Posterior vena cava (tissue), 2 donors: ENCODE data around the gene PYY. TPM values are rescaled to one million over a fixed set of nuclear protein-coding genes. Genes with fewer than 3 reads are reported as not detected.
"Not testable (repeated sequence)": the region's sequence is repeated elsewhere in the genome, so short reads cannot be mapped to it uniquely, and the experiment has no call there.

ENCODE experiments used
- DNase-seq: peaks from one replicate; pipeline ENCODE4 v3.0.0-alpha.2; 2020; ENCODE audit warnings: low spot score
- intact Hi-C, 2 donors: fragments of 100-400 bp; cut with DNase I; formaldehyde crosslinking; loops; one replicate each; pipeline versions ENCODE4 v1.14.1 to v1.14.2; 2022 to 2023
- total RNA-seq, 2 donors: library from RNA; stranded (reverse); fragmentation: NEBNext Ultra II Directional; extraction: Animal tissue kit (Norgen Biotek cat#: 25700); gene quantifications; one replicate each; pipeline ENCODE4 v1.2.1, GENCODE V29; 2021
- donor health status: DM: yes; HTN: yes; CAD: no.
- donor health status: DM: yes; HTN: yes; CAD: no.

PYY gene
- total RNA-seq, 2 donors from 2014 or later, result not detected

GRCh38 chr17:43952724-43953666 is 745 bp downstream of the PYY start:
- intact Hi-C loops, result no loop called here
- DNase-seq, result no peak

DNA sequence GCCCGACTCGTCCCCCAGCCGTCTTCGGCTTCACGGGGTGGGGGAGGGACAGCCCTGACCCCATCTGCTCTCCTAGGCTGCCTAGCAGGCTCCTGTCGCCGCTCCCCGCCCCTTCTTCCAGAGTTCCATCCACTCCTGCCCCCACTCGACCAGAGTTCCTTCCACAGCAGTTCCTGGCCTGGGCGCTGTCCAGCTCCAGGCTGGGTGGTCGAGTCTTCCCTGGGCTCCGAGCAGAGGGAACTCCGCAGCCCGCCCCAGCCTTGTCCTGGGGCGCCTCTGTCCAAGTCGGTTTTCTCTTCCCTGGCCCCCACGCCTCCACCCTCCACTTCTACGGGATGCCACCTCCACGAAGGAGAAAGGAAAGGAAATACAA is 1.4 kb downstream of the PYY start:
- intact Hi-C loops, result no loop called here
- no peak for DNase-seq

DNA sequence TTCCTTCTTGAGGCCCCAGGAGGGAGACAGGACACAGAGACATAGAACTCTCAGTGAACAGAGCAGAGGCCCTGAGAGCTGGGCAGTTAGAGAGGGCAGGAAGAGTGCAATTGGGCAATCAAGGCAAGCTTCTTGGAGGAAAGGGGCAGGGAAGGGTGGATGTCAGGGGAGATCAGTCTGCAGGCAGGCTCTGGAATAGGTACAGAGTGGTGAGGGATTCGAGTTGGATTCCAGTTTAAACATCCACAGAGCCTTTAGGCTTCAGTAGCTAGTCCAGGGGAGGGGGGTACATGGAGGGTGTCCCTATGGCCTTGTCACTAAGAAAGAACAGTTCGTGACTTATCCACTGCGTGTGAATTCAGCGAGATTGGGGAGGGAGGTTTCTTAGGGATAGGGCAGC is 2.0 kb downstream of the PYY start:
- intact Hi-C loops, result no loop called here
- DNase-seq, result no peak

DNA sequence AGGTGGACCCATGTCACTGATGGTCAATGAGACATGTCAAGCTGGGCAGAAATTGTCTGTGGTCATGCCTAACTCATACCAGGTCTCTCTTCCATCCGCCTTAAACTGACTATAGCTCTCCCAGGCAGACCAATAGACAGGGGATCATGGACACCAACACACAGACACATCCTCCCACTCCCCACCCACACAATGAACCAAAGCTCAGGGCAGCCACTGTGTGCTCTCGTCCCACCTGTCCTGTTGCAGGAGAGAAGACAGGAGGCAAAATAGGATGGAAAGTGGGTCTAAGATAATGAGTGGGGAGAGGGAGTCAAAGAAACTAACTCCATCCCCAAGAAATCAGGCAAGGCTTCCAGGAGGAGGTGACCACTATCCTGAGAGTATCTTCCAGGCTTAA is 3.2 kb downstream of the PYY start:
- intact Hi-C loops, result no loop called here
- DNase-seq, result no peak

DNA sequence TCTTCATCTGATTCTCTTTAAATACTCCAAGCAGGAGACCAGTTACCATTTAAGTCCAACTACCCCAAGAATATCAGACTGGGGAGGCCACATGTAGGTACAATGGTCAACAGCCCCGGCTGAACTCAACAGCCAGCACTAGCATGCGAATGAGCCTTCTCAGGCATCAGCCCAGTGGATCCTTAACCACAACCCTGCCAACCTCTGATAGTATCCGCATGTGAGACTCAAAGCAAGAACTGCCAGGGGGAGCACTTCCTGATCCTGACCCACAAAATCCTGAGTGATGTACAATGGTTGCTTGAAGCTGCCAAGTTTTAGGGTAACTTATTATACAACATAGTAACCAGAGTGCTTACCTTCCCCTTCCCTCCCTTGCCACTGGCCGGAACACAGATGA is 4.0 kb downstream of the PYY start:
- intact Hi-C loops, result loop anchor here in 1 of 2 donors (10.0 kb wide), 2 partner anchors 95 to 215 kb away; no protein-coding TSS in a partner anchor
- no peak for DNase-seq

DNA sequence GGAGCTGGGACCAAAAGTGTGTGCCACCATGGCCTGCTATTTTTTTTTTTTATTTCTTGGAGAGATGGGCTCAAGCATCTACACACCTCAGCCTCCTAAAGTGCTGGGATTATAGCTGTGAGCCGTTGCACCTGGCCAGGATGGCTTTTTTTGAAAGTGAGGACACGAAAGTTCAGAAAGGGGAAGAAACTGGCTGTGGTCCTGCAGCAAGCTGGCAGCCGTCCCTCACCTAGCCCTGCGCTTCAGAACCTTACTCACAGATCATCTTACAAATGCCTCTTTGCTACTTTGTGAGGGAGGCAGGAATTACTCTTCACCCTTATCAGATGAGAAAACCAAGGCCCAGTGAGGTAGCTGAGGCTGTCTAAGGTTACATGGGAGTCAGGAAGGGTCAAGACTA is 7.0 kb downstream of the PYY start:
- intact Hi-C loops, result loop anchor here in 1 of 2 donors (10.0 kb wide), 2 partner anchors 98 to 218 kb away; no protein-coding TSS in a partner anchor
- no peak for DNase-seq

GRCh38 chr17:43945074-43945829 is 8.5 kb downstream of the PYY start:
- intact Hi-C loops, result loop anchor here in 1 of 2 donors (10.0 kb wide), 2 partner anchors 100 to 220 kb away; no protein-coding TSS in a partner anchor

DNA sequence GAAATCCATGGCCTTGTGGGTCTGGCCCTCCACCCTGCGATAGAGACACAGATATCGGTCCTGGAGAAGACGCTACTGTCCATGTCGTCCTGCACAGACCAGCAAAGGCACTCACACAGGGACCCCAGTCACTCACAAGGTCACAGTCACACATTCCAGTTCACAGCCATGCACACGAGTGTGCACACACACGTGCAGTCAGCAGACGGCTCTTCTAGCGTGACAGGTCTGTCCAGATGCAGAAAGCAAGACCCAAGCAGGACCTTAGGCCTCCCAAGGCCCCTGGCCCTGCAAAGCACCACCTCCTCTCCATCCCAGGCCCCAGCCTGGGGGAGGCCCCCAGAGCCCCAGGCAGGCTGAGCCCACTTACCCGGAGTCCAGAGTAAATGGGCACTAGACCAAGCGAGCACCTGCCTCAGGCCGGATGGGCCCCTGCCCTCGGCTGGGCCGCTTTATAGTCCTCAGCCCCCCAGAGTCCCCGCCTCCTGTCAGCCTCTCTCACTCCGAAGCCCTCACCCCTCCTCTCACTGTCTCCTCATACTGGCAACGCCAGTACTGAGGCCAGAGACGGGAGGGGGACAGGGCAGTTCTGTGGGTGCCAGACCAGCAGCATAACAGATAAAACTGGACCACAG is 11.6 kb downstream of the PYY start, which contains the start of gene PPY:
Gene PPY, minus strand, starts transcription at position 426 of the 635 bp plus-strand sequence. CDS start 822 bp downstream, outside the sequence.
- intact Hi-C loops, result loop anchor here in 1 of 2 donors (5.0 to 10.0 kb wide), 3 partner anchors 55 to 223 kb away; no protein-coding TSS in a partner anchor

More at GRCh38 chr17:43945074-43945829, 8.5 kb downstream of the PYY start:
- no peak for DNase-seq

DNA sequence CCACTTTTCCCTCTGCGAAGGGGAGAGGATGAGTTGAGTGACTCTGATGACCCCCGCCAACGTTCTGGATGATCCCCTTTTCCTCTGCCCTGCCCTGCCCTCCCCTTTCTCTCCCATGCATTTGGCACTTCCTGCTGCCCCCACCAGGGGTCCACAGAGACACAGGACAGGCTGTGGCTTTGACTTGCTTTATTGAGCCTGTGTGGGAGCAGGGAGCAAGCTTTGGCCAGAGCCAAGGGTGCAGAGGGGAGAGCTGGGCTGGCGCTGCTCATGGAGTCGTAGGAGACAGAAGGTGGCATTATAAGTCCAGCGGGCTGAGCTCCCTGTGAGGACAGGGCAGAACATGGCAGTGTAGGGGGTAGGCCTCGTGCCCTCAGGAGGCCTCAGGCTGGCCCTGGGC is 13.1 kb downstream of the PYY start:
- intact Hi-C loops, result loop anchor here (1.0 to 10.0 kb wide), 4 partner anchors 19 to 224 kb away; no protein-coding TSS in a partner anchor
- DNase-seq, result no peak

More for the DNA sequence above, 11.6 kb downstream of the PYY start, which contains the start of gene PPY:
- no peak for DNase-seq

GRCh38 chr17:43939886-43940285 is 13.9 kb downstream of the PYY start:
- no peak for DNase-seq
- intact Hi-C loops, result loop anchor here in 1 of 2 donors (5.0 to 10.0 kb wide), 3 partner anchors 57 to 225 kb away; no protein-coding TSS in a partner anchor

GRCh38 chr17:43939452-43939851 is 14.3 kb downstream of the PYY start:
- intact Hi-C loops, DNase-seq: not testable (repeated sequence)

GRCh38 chr17:43938838-43939182 is 14.9 kb downstream of the PYY start:
- intact Hi-C loops, result no loop called here
- DNase-seq, result no peak

DNA sequence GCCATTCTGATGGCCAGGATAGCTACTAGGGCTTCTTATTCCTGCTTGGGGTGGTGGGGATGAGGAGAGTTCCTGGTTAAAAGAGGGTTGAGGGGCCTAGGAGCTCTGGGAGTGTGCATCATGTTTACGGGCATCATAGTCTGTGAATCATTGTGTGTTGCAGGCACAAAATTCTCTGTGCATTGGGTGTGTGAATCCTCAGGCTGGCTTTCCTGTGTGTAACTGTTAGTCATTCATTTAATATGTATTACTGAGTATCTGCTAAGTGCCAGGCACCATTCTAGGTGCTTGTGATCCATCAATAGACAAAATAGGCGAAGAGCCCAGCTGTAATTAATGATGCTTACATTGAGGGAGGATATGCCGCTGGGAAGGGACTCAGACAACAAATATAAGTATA is 17.3 kb downstream of the PYY start:
- no peak for DNase-seq
- intact Hi-C loops, result no loop called here

GRCh38 chr17:43935926-43936261 is 17.8 kb downstream of the PYY start:
- intact Hi-C loops, result no loop called here
- no peak for DNase-seq

DNA sequence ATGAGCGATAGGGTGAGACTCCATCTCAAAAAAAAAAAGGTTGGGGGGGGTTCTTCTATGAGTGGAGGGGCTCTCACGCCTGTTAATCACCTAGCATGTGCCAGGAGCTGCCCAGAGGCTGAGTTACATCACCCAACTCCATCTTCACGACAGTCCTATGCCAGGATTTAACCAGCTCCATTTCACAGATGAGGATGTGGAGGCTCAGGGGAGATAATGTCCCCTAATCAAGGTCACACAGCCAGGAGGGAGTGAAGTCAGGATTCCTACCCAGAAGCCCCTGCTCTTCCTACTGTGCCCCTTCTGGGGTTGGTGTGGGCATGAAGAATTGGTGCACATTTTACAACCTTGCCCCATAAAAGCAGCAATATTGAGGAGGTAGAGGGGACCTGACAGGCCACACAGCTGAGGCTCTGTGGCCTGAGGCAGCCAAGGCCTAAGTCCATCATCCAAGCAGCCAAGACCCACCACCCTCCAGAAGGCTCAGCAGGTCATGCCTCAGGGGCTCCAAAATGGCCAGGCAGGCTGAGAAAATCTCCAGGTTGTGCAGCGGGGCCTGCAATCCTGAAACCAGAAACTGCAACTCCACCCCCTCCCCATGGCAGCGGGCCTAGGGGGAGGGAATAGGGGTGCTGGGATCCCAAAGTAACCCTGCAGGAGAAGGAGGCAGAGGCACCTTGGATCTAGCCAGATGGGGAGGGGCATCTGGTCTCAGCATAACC is 18.4 kb downstream of the PYY start:
- DNase-seq, result no peak
- intact Hi-C loops, result no loop called here

GRCh38 chr17:43932923-43933322 is 20.8 kb downstream of the PYY start:
- no peak for DNase-seq
- intact Hi-C loops, result no loop called here

- no peak for DNase-seq
- intact Hi-C loops, result no loop called here
These were observed 21.4 kb downstream of the PYY start for GRCh38 chr17:43932357-43932756.

DNA sequence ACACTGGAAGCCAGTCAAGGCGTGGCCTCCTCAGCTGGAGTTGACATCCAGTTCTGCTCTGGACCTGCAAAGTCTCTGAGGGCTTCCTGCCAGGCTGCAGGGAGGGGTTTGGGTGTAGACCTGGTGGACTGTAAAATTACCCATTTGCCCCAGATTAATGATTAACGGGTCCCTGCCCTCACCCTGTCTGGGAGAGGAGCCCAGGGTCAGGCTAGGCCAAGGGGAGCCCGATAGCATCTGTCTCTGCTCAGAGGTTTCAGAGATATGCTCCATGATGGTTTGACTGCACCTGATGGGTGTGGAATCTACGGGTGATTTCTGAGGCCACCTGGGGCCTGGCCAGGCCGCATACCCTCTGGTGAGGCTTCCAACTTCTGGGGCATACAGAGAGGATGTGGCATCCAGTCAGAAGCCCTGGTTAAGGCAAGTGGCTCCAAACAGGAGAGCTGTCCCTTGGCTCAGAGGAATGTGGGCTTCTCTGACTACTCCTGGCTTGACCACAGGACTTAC is 22.6 kb downstream of the PYY start:
- intact Hi-C loops, result no loop called here

GRCh38 chr17:43928609-43929008 is 25.1 kb downstream of the PYY start:
- intact Hi-C loops, result no loop called here
- DNase-seq, result no peak

More for the DNA sequence above, 22.6 kb downstream of the PYY start:
- no peak for DNase-seq
